Pulmonary artery endothelial cell (primary cell): Measurements from ENCODE around the gene ZRANB2. TPM values are rescaled to one million over a fixed set of nuclear protein-coding genes. Genes with fewer than 3 reads are reported as not detected.

Experiments
- DNase-seq: peaks from one replicate; pipeline ENCODE4 v3.0.0-alpha.2; 2011; ENCODE audit warnings: low read depth, low spot score
- total RNA-seq: library from RNA; depleted of rRNA; stranded (reverse); fragments of >200 nt; gene quantifications from 2 replicates; pipeline ENCODE4 v1.2.3, GENCODE V29; 2014

The ZRANB2 gene
- total RNA-seq, 1 donor from 2014 or later, result 44.9 TPM

- no peak for DNase-seq
These were observed 9.1 kb downstream of the ZRANB2 start for GRCh38 chr1:71071720-71072119.

GRCh38 chr1:71068325-71069240 lies 12.3 kb downstream of the ZRANB2 start:
- no peak for DNase-seq

- DNase-seq, result no peak
These were observed 26.0 kb downstream of the ZRANB2 start for GRCh38 chr1:71054791-71055190.

GRCh38 chr1:71054281-71054731 lies 26.5 kb downstream of the ZRANB2 start:
- DNase-seq, result no peak

- no peak for DNase-seq
These were observed 27.1 kb downstream of the ZRANB2 start for GRCh38 chr1:71053758-71054157.

GRCh38 chr1:71053146-71053545 lies 27.7 kb downstream of the ZRANB2 start:
- no peak for DNase-seq

- peak; percentile 27 for DNase-seq
These were observed 30.8 kb downstream of the ZRANB2 start for GRCh38 chr1:71049951-71050598.

- DNase-seq, result no peak
These were observed 32.9 kb downstream of the ZRANB2 start, which contains the start of gene PTGER3 for GRCh38 chr1:71047635-71048607. PTGER3 (minus strand) TSS chr1:71047816; CDS start chr1:71047577, 239 bp downstream.

- no peak for DNase-seq
These were observed 33.8 kb downstream of the ZRANB2 start for GRCh38 chr1:71046891-71047634.

- DNase-seq, result no peak
These were observed 35.3 kb downstream of the ZRANB2 start for GRCh38 chr1:71045463-71046028.

GRCh38 chr1:71044833-71045232 lies 36.0 kb downstream of the ZRANB2 start:
- no peak for DNase-seq

GRCh38 chr1:71043065-71043464 lies 37.8 kb downstream of the ZRANB2 start:
- DNase-seq, result no peak

GRCh38 chr1:71041806-71042205 lies 39.0 kb downstream of the ZRANB2 start:
- no peak for DNase-seq

GRCh38 chr1:71039661-71040262 lies 41.1 kb downstream of the ZRANB2 start:
- DNase-seq, result no peak

GRCh38 chr1:71038942-71039341 lies 41.9 kb downstream of the ZRANB2 start:
- no peak for DNase-seq

GRCh38 chr1:71037829-71038620 lies 42.8 kb downstream of the ZRANB2 start:
- DNase-seq, result no peak

- no peak for DNase-seq
These were observed 43.8 kb downstream of the ZRANB2 start for GRCh38 chr1:71037066-71037465.

GRCh38 chr1:71033136-71033535 lies 47.7 kb downstream of the ZRANB2 start:
- DNase-seq, result no peak

GRCh38 chr1:71031426-71031825 lies 49.4 kb downstream of the ZRANB2 start:
- no peak for DNase-seq
